Activated CD4-positive, alpha-beta T cell treated with anti-CD3 and anti-CD28 coated beads, Interleukin-2, amount 50 U/mL, for 4 hours (primary cell): Measurements from ENCODE around the gene PIAS2.
"Not testable (repeated sequence)": the region's sequence is repeated elsewhere in the genome, so short reads cannot be mapped to it uniquely, and the experiment has no call there.

Source experiments
- DNase-seq, 2 experiments: peaks; one replicate each; pipeline ENCODE4 v3.0.0-alpha.2; 2020

The PIAS2 gene

GRCh38 chr18:46917108-46917802, at the start of gene PIAS2, which contains the start of gene KATNAL2:
Gene PIAS2, minus strand, starts transcription at chr18:46917507. Its CDS starts 162 bp downstream, at chr18:46917345.
Gene KATNAL2, plus strand, starts transcription at chr18:46917602. Its CDS starts 29,271 bp downstream, at chr18:46946873.
- peak; percentile 57 to 59 for DNase-seq

- not testable (repeated sequence) for DNase-seq
Measured at GRCh38 chr18:46966266-46966665, 49.0 kb upstream of the PIAS2 start.

GRCh38 chr18:46964579-46965293, 47.4 kb upstream of the PIAS2 start:
- DNase-seq = not testable (repeated sequence)

GRCh38 chr18:46963656-46964578, 46.6 kb upstream of the PIAS2 start:
- not testable (repeated sequence) for DNase-seq

GRCh38 chr18:46958209-46958608, 40.9 kb upstream of the PIAS2 start:
- no peak for DNase-seq

- DNase-seq = no peak
Measured at GRCh38 chr18:46953195-46953594, 35.9 kb upstream of the PIAS2 start.

- DNase-seq = no peak
Measured at GRCh38 chr18:46950064-46950656, 32.9 kb upstream of the PIAS2 start.

GRCh38 chr18:46946656-46947282, 29.5 kb upstream of the PIAS2 start:
- peak; percentile 9 to 15 for DNase-seq

GRCh38 chr18:46942646-46943045, 25.3 kb upstream of the PIAS2 start:
- DNase-seq = no peak

GRCh38 chr18:46939998-46940571, 22.8 kb upstream of the PIAS2 start:
- no peak for DNase-seq

- DNase-seq = no peak
Measured at GRCh38 chr18:46939337-46939963, 22.1 kb upstream of the PIAS2 start.

- no peak for DNase-seq
Measured at GRCh38 chr18:46920653-46921052, 3.3 kb upstream of the PIAS2 start.

- DNase-seq = no peak
Measured at GRCh38 chr18:46920067-46920466, 2.8 kb upstream of the PIAS2 start.

- peak in 1 of 2 experiments; percentile 0 for DNase-seq
Measured at GRCh38 chr18:46917803-46918600, 695 bp upstream of the PIAS2 start.

GRCh38 chr18:46916551-46917107, 678 bp downstream of the PIAS2 start:
- peak; percentile 20 to 22 for DNase-seq

GRCh38 chr18:46915800-46916550, 1.3 kb downstream of the PIAS2 start:
- no peak for DNase-seq

GRCh38 chr18:46910856-46911255, 6.5 kb downstream of the PIAS2 start:
- DNase-seq = no peak

- DNase-seq = no peak
Measured at GRCh38 chr18:46909497-46909896, 7.8 kb downstream of the PIAS2 start.

- no peak for DNase-seq
Measured at GRCh38 chr18:46903406-46903805, 13.9 kb downstream of the PIAS2 start.
